ENCODE results near the gene ARMC9.
"Not testable (repeated sequence)": the region's sequence is repeated elsewhere in the genome, so short reads cannot be mapped to it uniquely, and the experiment has no call there.

ARMC9 gene

DNA sequence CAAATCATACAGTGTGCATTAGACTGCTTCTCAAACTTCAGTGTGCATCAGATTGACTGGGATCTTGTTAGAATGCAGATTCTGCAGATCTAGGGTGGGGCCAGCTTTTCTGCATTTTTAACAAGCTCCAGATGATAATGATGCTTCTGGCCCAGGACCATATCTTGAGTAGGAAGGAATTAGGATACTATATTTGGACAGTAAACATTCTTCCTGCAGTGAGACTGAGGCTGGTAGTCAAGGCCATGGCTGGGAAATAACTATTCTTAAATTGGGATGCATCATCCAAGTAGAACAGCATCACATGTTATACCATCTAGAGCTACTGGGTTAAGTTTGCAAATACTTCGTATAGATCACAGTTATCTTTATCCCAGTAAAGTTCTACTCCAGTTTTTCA is 28.4 kb upstream of the ARMC9 start:
- DNase-seq (ENCODE audit: low spot score in 2 of 2) = no peak
- no peak overlapping the region for H3K27ac Mint-ChIP-seq
- H3K9me3 Mint-ChIP-seq = no peaks in the 10 kb centered on the region
- H3K36me3 Mint-ChIP-seq = peaks cover 44% of the 10 kb centered on the region
- no peak for ATAC-seq (ENCODE audit: low read depth)
- no peaks in the 10 kb centered on the region for H3K27me3 Mint-ChIP-seq
- no peak overlapping the region for H3K4me3 Mint-ChIP-seq
- peaks cover 8% of the 10 kb centered on the region for H3K4me1 Mint-ChIP-seq

DNA sequence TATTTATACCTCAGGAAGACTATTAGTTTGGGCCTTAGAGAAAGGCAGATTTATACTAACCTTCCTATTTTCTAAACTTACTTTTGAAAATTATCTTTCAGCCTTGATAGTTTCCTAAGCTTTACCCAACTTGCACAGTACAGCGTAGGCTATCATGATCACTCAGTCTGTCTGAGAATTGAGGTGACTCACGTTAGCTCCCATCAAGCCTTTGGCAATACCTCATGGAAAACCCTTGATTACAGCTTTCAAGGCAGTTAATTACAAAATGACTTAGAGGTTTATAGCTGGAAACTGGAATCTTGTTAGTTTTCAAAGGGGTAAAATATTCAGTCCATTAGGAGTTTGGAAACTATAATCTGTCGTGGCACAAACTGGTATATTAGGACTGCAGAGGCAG is 26.4 kb upstream of the ARMC9 start:
- Mint-ChIP-seq H3K27ac (no peak overlapping the region), H3K9me3 (no peaks in the 10 kb centered on the region), H3K4me1 (peaks cover 8% of the 10 kb centered on the region), H3K36me3 (peaks cover 38% of the 10 kb centered on the region), H3K4me3 (no peak overlapping the region), H3K27me3 (no peaks in the 10 kb centered on the region)
- ATAC-seq (ENCODE audit: low read depth) (no peak), DNase-seq (ENCODE audit: low spot score in 2 of 2) (no peak)

DNA sequence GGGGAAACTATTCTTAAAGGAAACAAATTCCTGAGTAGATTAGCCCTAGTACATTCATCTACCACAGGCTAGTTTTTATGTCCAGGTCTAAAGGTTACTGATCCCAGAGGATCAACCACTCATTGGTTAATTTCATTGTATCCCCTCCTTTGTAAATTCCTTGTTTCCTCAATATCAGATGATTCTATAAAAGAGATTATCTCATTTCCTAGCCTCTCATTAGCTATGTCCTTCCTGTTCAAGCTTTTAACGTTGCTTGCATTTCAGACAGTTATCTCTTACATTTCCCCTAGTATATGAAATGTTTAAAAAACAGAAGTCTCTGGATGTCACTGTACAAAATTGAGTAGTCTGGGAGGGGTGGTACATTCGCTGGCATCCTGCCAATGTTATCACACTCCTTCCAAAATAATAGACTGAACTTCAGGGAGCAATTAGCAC is 24.2 kb upstream of the ARMC9 start:
- peaks cover 3% of the 10 kb centered on the region for H3K4me1 Mint-ChIP-seq
- H3K36me3 Mint-ChIP-seq = peaks cover 24% of the 10 kb centered on the region
- no peaks in the 10 kb centered on the region for H3K9me3 Mint-ChIP-seq
- H3K27ac Mint-ChIP-seq = no peak overlapping the region
- H3K4me3 Mint-ChIP-seq = no peak overlapping the region
- ATAC-seq (ENCODE audit: low read depth) = no peak
- no peak for DNase-seq (ENCODE audit: low spot score in 2 of 2)
- no peaks in the 10 kb centered on the region for H3K27me3 Mint-ChIP-seq

- no peak for DNase-seq (ENCODE audit: low spot score in 2 of 2)
- Mint-ChIP-seq H3K27ac (no peak overlapping the region), H3K9me3 (no peaks in the 10 kb centered on the region), H3K36me3 (peaks cover 14% of the 10 kb centered on the region), H3K27me3 (no peaks in the 10 kb centered on the region), H3K4me3 (no peak overlapping the region), H3K4me1 (peaks cover 11% of the 10 kb centered on the region)
- no peak for ATAC-seq (ENCODE audit: low read depth)
These were observed 22.4 kb upstream of the ARMC9 start for GRCh38 chr2:231176066-231176465.

- Mint-ChIP-seq H3K27ac (no peak overlapping the region), H3K36me3 (peaks cover 9% of the 10 kb centered on the region), H3K27me3 (no peaks in the 10 kb centered on the region), H3K4me1 (peaks cover 18% of the 10 kb centered on the region), H3K4me3 (no peak overlapping the region), H3K9me3 (no peaks in the 10 kb centered on the region)
- ATAC-seq (ENCODE audit: low read depth) (no peak), DNase-seq (ENCODE audit: low spot score in 2 of 2) (no peak)
These were observed 21.0 kb upstream of the ARMC9 start for GRCh38 chr2:231177156-231178025.

DNA sequence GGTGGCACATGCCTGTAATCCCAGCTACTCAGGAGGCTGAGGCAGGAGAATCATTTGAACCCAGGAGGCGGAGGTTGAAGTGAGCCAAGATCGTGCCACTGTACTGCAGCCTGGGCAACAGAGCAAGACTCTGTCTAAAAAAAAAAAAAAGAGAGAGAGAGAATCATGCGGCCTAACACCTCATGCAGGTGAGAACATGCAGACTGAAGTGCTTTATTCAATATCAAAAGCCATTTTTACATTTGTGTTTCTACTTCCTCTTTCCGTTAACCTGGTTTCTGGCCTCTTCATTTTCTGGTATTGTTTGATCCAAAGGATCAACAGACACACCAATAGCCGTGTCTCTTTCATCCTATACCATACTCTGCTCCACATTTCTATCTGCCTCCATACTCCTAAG is 19.6 kb upstream of the ARMC9 start:
- not testable (repeated sequence) for H3K27ac Mint-ChIP-seq; DNase-seq (ENCODE audit: low spot score in 2 of 2); H3K27me3 Mint-ChIP-seq; H3K36me3 Mint-ChIP-seq; H3K4me3 Mint-ChIP-seq; H3K9me3 Mint-ChIP-seq
- peak; percentile 31 for ATAC-seq (ENCODE audit: low read depth)
- H3K4me1 Mint-ChIP-seq = peaks cover 19% of the 10 kb centered on the region

DNA sequence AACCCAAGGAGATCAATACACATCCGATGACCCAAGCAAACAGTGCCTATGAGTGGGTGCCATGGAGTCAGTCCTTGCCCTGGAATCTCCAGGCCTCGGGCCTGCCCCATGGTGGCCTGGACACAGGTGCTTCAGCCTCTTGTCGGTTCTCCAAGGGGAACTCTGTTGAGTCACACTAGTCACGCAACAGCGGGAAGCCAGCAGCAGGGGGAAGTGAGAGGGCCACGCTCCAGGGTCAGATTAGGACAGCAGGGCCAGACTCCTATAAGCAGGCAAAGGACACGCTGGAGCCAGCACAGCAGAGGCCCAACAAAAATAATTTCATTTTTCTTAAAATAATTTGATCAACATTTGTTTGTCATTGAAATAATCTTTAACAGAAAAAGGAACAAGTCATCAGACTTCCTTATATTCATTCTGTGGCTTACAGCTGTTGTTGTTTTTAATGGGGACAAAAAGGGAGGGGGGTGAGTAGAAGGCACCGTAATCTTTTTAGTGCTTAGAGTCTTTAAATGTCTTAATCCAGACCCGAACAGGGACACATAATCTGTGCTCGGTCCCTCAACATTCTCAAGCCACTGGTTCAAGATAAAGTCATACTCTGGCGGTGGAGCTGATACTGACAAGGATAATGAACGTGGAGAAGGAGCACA is 16.4 kb upstream of the ARMC9 start:
- Mint-ChIP-seq H3K9me3 (no peaks in the 10 kb centered on the region), H3K27me3 (no peaks in the 10 kb centered on the region), H3K4me3 (no peak overlapping the region), H3K4me1 (peaks cover 19% of the 10 kb centered on the region), H3K27ac (peak overlapping the region; percentile 1), H3K36me3 (no peaks in the 10 kb centered on the region)
- DNase-seq (ENCODE audit: low spot score in 2 of 2) = no peak
- ATAC-seq (ENCODE audit: low read depth) = peak; percentile 72

DNA sequence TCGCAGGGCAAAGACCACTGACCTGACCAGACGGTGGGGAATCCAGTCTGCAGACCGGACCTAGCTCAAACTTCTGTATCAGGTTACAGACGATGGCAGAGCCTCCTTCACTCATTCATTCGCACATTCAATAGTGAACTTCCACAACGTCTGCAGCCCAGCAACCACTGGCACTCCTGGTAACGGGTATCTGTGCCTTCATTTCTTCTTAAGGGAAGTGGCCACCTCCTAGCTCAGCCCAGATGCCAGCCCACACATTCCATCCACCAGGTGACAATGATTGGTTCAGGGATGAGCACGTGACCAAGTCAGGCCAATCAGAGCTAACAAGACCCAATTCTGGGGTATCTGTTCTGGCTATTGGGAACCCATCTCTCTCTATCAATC is 15.9 kb upstream of the ARMC9 start:
- ATAC-seq (ENCODE audit: low read depth) = no peak
- Mint-ChIP-seq H3K27ac (peak overlapping the region; percentile 1), H3K27me3 (peaks cover 2% of the 10 kb centered on the region)

DNA sequence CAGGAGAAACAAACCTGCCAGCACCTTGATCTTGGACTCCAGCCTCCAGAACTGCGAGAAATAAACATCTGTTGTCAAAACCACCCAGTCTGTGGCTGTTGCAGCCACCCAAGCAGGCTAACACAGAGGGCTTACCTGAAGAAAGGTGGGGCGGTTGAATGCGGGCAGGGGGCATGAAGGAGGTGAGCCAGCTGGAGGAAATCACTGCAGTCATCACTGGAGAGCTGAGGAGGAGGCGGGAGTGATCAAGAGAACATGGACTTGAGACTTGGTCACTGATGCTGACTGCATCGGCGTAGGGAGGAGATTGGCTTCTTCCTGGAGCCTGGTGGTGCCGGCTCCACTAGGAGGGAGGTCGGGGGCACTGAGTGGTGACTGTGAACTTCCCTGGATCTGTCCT is 14.6 kb upstream of the ARMC9 start:
- Mint-ChIP-seq H3K27ac (no peak overlapping the region), H3K9me3 (no peaks in the 10 kb centered on the region), H3K4me1 (peaks cover 19% of the 10 kb centered on the region), H3K4me3 (no peak overlapping the region), H3K36me3 (no peaks in the 10 kb centered on the region), H3K27me3 (peaks cover 7% of the 10 kb centered on the region)
- no peak for DNase-seq (ENCODE audit: low spot score in 2 of 2)
- ATAC-seq (ENCODE audit: low read depth) = no peak

More for the DNA sequence above, 15.9 kb upstream of the ARMC9 start:
- no peak for DNase-seq (ENCODE audit: low spot score in 2 of 2)
- no peaks in the 10 kb centered on the region for H3K9me3 Mint-ChIP-seq
- no peaks in the 10 kb centered on the region for H3K36me3 Mint-ChIP-seq
- H3K4me3 Mint-ChIP-seq = no peak overlapping the region
- peaks cover 19% of the 10 kb centered on the region for H3K4me1 Mint-ChIP-seq

DNA sequence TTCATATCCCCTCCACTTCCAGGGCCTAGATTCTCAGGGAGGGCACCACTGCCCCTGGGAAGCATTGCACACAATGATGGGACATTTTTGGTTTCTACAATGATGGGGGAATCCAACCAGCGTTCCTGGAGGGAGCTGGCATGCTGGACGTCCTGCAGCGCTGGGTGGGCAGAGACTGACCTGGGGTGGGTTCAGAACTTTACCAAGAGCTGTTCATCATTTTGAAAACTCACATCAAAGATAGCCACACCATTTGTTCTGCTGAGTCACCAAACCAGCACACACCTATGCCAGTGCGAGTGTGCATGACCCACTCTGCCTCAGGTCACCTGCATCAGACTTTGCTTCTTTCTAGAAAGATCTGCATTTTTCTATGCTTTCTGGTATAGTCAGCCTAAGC is 14.1 kb upstream of the ARMC9 start:
- Mint-ChIP-seq H3K36me3 (no peaks in the 10 kb centered on the region), H3K27ac (no peak overlapping the region), H3K4me1 (peaks cover 16% of the 10 kb centered on the region), H3K27me3 (peaks cover 9% of the 10 kb centered on the region), H3K9me3 (no peaks in the 10 kb centered on the region), H3K4me3 (no peak overlapping the region)
- no peak for ATAC-seq (ENCODE audit: low read depth)
- DNase-seq (ENCODE audit: low spot score in 2 of 2) = no peak

GRCh38 chr2:231185050-231185725 is 13.2 kb upstream of the ARMC9 start:
- peaks cover 9% of the 10 kb centered on the region for H3K27me3 Mint-ChIP-seq
- H3K9me3 Mint-ChIP-seq = no peaks in the 10 kb centered on the region
- peaks cover 10% of the 10 kb centered on the region for H3K4me1 Mint-ChIP-seq
- no peak overlapping the region for H3K4me3 Mint-ChIP-seq
- ATAC-seq (ENCODE audit: low read depth) (no peak), DNase-seq (ENCODE audit: low spot score in 2 of 2) (no peak)
- no peak overlapping the region for H3K27ac Mint-ChIP-seq
- H3K36me3 Mint-ChIP-seq = no peaks in the 10 kb centered on the region

DNA sequence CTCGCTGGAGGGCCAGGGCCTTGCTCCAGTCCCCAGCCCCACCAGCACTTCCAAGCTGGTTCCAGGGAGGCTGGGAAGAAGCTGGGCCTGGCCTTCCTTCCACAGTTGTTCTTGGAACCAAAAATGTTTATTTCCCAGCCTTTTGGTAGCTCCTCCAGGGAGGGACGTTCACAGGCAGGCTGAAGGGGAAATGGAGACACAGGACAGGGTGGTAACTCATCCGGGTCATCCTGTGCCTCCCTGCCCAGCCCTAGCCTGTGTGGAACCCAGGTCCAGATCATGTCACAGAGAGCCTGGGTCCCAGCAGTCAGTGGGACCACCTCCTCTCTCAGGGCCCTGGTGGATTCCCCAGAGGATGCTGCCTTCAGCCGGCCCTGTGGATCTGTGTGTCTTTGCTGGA is 12.5 kb upstream of the ARMC9 start:
- Mint-ChIP-seq H3K9me3 (no peaks in the 10 kb centered on the region), H3K27ac (no peak overlapping the region), H3K4me3 (no peak overlapping the region), H3K4me1 (peaks cover 8% of the 10 kb centered on the region), H3K36me3 (no peaks in the 10 kb centered on the region), H3K27me3 (peaks cover 11% of the 10 kb centered on the region)
- ATAC-seq (ENCODE audit: low read depth) = no peak
- no peak for DNase-seq (ENCODE audit: low spot score in 2 of 2)

- H3K9me3 Mint-ChIP-seq = no peaks in the 10 kb centered on the region
- peaks cover 8% of the 10 kb centered on the region for H3K4me1 Mint-ChIP-seq
- ATAC-seq (ENCODE audit: low read depth) = no peak
- DNase-seq (ENCODE audit: low spot score in 2 of 2) = no peak
- no peak overlapping the region for H3K4me3 Mint-ChIP-seq
- H3K27ac Mint-ChIP-seq = no peak overlapping the region
- H3K27me3 Mint-ChIP-seq = peaks cover 11% of the 10 kb centered on the region
- H3K36me3 Mint-ChIP-seq = no peaks in the 10 kb centered on the region
These were observed 12.1 kb upstream of the ARMC9 start for GRCh38 chr2:231186325-231186724.

DNA sequence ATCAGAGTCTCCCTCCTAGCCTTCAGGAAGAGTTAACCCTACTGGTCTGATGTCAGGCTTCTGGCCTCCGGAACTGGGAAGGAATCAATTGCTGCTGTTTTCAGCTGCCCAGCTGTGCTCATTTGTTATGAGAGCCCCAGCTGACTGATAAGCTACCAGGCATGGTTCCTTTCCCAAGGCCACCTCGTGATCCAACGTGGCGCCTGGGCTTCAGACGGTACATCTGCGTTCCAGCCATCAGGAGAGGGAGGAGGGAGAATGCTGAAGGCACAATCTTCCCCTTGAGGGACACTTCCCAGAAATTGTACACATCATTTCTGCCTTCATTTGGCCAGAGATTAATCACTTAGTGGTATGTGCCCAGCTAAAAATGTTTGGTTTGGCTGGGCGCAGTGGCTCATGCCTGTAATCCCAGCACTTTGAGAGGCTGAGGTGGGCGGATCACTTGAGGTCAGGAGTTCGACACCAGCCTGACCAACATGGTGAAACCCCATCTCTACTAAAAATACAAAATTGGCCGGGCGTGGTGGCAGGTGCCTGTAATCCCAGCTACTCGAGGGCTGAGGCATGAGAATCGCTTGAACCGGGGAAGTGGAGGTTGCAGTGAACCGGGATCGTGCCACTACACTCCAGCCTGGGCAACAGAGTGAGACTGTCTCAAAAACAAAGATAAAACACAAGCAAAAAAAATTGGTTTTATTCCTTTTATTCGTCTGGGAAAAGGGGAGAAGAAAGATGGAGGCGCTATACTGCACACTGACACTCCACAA is 10.5 kb upstream of the ARMC9 start:
- Mint-ChIP-seq H3K4me3 (no peak overlapping the region), H3K27me3 (peaks cover 11% of the 10 kb centered on the region), H3K4me1 (no peaks in the 10 kb centered on the region), H3K9me3 (no peaks in the 10 kb centered on the region), H3K27ac (no peak overlapping the region), H3K36me3 (no peaks in the 10 kb centered on the region)
- ATAC-seq (ENCODE audit: low read depth) (no peak), DNase-seq (ENCODE audit: low spot score in 2 of 2) (no peak)

All from memory B cell (primary cell).